SH-SY5Y (cell line): Measurements from ENCODE around the gene TMPRSS3.

Experiments
- GATA2 ChIP-seq: IDR thresholded peaks from 2 replicates; pipeline ENCODE4 v1.6.1; 2011; ENCODE audit warnings: mild to moderate bottlenecking, low read depth, low read length
- GATA3 ChIP-seq: IDR thresholded peaks from 2 replicates; pipeline ENCODE4 v1.6.1; 2011; ENCODE audit warnings: low read depth, mild to moderate bottlenecking, low read length, moderate library complexity

Gene TMPRSS3

GRCh38 chr21:42352441-42353095 lies 43.3 kb downstream of the TMPRSS3 start:
- TF ChIP-seq GATA3 (no peak), GATA2 (no peak)

GRCh38 chr21:42351626-42352440 lies 44.0 kb downstream of the TMPRSS3 start:
- TF ChIP-seq GATA3 (no peak), GATA2 (no peak)

- TF ChIP-seq GATA2, result no peak
- no peak for TF ChIP-seq GATA3
These were observed 44.9 kb downstream of the TMPRSS3 start, which contains the start of gene TFF2 for GRCh38 chr21:42350927-42351426. Gene TFF2 (minus strand): TSS chr21:42350994. CDS start chr21:42350957, 37 bp downstream.

GRCh38 chr21:42350318-42350910 lies 45.4 kb downstream of the TMPRSS3 start:
- TF ChIP-seq GATA2, result no peak
- no peak for TF ChIP-seq GATA3

- TF ChIP-seq GATA2, result no peak
- TF ChIP-seq GATA3, result no peak
These were observed 46.2 kb downstream of the TMPRSS3 start for GRCh38 chr21:42349420-42350317.

- no peak for TF ChIP-seq GATA3
- no peak for TF ChIP-seq GATA2
These were observed 47.1 kb downstream of the TMPRSS3 start for GRCh38 chr21:42348762-42349161.

GRCh38 chr21:42347601-42348327 lies 48.1 kb downstream of the TMPRSS3 start:
- no peak for TF ChIP-seq GATA3
- no peak for TF ChIP-seq GATA2

GRCh38 chr21:42346866-42347600 lies 48.8 kb downstream of the TMPRSS3 start:
- no peak for TF ChIP-seq GATA3
- no peak for TF ChIP-seq GATA2

GRCh38 chr21:42346441-42346840 lies 49.4 kb downstream of the TMPRSS3 start:
- TF ChIP-seq GATA2 (no peak), GATA3 (no peak)

- no peak for TF ChIP-seq GATA3
- no peak for TF ChIP-seq GATA2
These were observed 51.2 kb downstream of the TMPRSS3 start for GRCh38 chr21:42344631-42345030.

GRCh38 chr21:42343963-42344510 lies 51.8 kb downstream of the TMPRSS3 start:
- TF ChIP-seq GATA2 (no peak), GATA3 (no peak)

- TF ChIP-seq GATA2 (no peak), GATA3 (no peak)
These were observed 52.3 kb downstream of the TMPRSS3 start for GRCh38 chr21:42343556-42343955.
